ENCODE measurements around the gene CNOT2. TPM values are rescaled to one million over a fixed set of nuclear protein-coding genes. Genes with fewer than 3 reads are reported as not detected.

CNOT2 gene
- total and polyA plus RNA-seq, 4 donors, result 17.5 to 93.4 (median 49.0) TPM

DNA sequence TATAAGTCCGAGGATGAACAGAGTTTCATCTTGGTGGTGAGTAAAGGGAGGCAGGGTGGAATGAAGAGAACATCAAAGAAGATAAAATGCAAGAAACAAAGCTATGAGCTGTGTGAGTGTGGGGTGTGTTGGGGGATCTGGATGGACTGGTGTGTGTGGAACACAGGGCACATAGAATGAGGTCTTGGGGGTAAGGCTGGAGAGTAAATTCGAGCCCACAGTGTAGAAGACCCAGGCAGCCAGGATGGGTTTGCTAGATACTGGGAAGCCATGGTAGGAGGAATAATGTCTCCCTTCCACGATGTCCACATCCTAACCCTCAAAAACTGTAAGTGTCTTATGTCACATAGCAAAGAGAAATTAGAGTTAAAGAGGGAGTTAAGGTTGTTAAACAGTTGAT is 129.6 kb downstream of the CNOT2 start:
- WGBS, result 83% methylated on average over 3 of the region's 3 CpGs
- Histone ChIP-seq H3K4me3 (ENCODE audit: low read depth in 1 of 3, low read length in 3 of 3) (no peak overlapping the region), H3K9me3 (ENCODE audit: control insufficient read depth in 4 of 4, low read length in 3 of 4) (no peaks in the 10 kb centered on the region), H3K27ac (ENCODE audit: low read depth in 1 of 2, low read length in 2 of 2) (no peak overlapping the region), H3K4me1 (ENCODE audit: control insufficient read depth in 4 of 4, insufficient read depth in 4 of 4, low read length in 3 of 4) (no peaks in the 10 kb centered on the region), H3K9ac (ENCODE audit: low read depth in 1 of 2, low read length in 2 of 2) (no peak overlapping the region), H3K27me3 (ENCODE audit: control insufficient read depth in 4 of 4, insufficient read depth in 4 of 4, low read length in 3 of 4) (no peaks in the 10 kb centered on the region), H3K36me3 (ENCODE audit: control insufficient read depth in 4 of 4, insufficient read depth in 3 of 4, low read depth in 1 of 4, low read length in 3 of 4) (no peaks in the 10 kb centered on the region)
- no peak for DNase-seq (ENCODE audit: low spot score)
- TF ChIP-seq, protein P1, sequence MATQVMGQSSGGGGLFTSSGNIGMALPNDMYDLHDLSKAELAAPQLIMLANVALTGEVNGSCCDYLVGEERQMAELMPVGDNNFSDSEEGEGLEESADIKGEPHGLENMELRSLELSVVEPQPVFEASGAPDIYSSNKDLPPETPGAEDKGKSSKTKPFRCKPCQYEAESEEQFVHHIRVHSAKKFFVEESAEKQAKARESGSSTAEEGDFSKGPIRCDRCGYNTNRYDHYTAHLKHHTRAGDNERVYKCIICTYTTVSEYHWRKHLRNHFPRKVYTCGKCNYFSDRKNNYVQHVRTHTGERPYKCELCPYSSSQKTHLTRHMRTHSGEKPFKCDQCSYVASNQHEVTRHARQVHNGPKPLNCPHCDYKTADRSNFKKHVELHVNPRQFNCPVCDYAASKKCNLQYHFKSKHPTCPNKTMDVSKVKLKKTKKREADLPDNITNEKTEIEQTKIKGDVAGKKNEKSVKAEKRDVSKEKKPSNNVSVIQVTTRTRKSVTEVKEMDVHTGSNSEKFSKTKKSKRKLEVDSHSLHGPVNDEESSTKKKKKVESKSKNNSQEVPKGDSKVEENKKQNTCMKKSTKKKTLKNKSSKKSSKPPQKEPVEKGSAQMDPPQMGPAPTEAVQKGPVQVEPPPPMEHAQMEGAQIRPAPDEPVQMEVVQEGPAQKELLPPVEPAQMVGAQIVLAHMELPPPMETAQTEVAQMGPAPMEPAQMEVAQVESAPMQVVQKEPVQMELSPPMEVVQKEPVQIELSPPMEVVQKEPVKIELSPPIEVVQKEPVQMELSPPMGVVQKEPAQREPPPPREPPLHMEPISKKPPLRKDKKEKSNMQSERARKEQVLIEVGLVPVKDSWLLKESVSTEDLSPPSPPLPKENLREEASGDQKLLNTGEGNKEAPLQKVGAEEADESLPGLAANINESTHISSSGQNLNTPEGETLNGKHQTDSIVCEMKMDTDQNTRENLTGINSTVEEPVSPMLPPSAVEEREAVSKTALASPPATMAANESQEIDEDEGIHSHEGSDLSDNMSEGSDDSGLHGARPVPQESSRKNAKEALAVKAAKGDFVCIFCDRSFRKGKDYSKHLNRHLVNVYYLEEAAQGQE (IDR thresholded peaks at IDR 0.05), result no peak
- TF ChIP-seq, protein P2, sequence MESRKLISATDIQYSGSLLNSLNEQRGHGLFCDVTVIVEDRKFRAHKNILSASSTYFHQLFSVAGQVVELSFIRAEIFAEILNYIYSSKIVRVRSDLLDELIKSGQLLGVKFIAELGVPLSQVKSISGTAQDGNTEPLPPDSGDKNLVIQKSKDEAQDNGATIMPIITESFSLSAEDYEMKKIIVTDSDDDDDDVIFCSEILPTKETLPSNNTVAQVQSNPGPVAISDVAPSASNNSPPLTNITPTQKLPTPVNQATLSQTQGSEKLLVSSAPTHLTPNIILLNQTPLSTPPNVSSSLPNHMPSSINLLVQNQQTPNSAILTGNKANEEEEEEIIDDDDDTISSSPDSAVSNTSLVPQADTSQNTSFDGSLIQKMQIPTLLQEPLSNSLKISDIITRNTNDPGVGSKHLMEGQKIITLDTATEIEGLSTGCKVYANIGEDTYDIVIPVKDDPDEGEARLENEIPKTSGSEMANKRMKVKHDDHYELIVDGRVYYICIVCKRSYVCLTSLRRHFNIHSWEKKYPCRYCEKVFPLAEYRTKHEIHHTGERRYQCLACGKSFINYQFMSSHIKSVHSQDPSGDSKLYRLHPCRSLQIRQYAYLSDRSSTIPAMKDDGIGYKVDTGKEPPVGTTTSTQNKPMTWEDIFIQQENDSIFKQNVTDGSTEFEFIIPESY (IDR thresholded peaks at IDR 0.05), result no peak
- no peak for TF ChIP-seq RAD21 (IDR thresholded peaks at IDR 0.05)

DNA sequence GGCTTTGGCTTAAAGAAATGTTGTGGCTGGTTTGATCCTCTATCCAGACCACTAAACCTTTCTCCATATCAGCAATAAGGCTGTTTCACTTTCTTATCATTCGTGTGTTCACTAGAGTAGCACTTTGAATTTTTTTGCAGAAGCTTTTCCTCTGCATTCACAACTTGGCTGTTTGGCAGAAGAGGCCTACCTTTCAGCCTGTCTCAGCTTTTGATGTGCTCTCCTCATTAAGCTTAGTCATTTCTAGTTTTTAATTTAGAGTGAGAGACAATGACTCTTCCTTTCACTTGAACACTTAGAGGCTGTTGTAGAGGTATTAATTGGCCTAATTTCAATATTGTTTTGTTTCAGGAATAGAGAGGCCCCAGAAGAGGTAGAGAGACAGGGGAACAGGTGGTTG is 136.6 kb downstream of the CNOT2 start:
- TF ChIP-seq, protein P3, sequence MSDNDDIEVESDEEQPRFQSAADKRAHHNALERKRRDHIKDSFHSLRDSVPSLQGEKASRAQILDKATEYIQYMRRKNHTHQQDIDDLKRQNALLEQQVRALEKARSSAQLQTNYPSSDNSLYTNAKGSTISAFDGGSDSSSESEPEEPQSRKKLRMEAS (IDR thresholded peaks at IDR 0.05), result no peak
- TF ChIP-seq GABPA (IDR thresholded peaks at IDR 0.05 in 1 of 2, conservative IDR thresholded peaks at IDR 0.05 in 1 of 2) (no peak), HNF4G (IDR thresholded peaks at IDR 0.05) (no peak), HNF4A (conservative IDR thresholded peaks at IDR 0.05) (no peak)
- H3K27me3 ChIP-seq (ENCODE audit: control insufficient read depth in 4 of 4, insufficient read depth in 4 of 4, low read length in 3 of 4), result no peaks in the 10 kb centered on the region

DNA sequence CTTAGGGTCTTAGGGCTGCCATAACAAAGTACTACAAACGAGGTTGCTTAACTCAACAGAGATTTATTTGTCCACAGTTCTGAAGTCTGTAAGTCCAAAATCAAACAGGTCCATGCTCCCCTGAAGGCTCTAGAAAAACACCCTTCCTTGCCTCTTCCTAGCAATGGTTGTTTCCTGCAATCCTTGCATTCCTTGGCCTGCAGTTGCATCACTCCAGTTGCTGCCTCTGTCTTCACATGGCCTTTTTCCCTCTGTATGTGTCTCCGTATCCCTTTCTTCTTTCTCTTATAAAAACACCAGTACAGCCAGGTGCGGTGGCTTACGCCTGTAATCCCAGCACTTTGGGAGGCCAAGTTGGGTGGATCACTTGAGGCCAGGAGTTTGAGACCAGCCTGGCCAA is 140.3 kb downstream of the CNOT2 start:
- peaks cover 0 to 5% (median 1%) of the 10 kb centered on the region in 4 donors for H3K9me3 ChIP-seq (ENCODE audit: control insufficient read depth in 4 of 4, low read length in 3 of 4)
- no peak for TF ChIP-seq FOXA2 (IDR thresholded peaks at IDR 0.05)
- TF ChIP-seq EGR1 (IDR thresholded peaks at IDR 0.05; ENCODE audit: low read depth in 2 of 2), result no peak
- WGBS, result 90% methylated on average over 4 of the region's 4 CpGs
- no peak overlapping the region for H3K27ac ChIP-seq (ENCODE audit: low read depth in 1 of 2, low read length in 2 of 2)
- H3K4me1 ChIP-seq (ENCODE audit: control insufficient read depth in 4 of 4, insufficient read depth in 4 of 4, low read length in 3 of 4), result no peaks in the 10 kb centered on the region
- H3K4me3 ChIP-seq (ENCODE audit: low read depth in 1 of 3, low read length in 3 of 3), result no peak overlapping the region
- no peaks in the 10 kb centered on the region for H3K36me3 ChIP-seq (ENCODE audit: control insufficient read depth in 4 of 4, insufficient read depth in 3 of 4, low read depth in 1 of 4, low read length in 3 of 4)
- DNase-seq (ENCODE audit: low spot score), result no peak
- H3K9ac ChIP-seq (ENCODE audit: low read depth in 1 of 2, low read length in 2 of 2), result no peak overlapping the region
- H3K27me3 ChIP-seq (ENCODE audit: control insufficient read depth in 4 of 4, insufficient read depth in 4 of 4, low read length in 3 of 4), result no peaks in the 10 kb centered on the region

More for the DNA sequence above, 136.6 kb downstream of the CNOT2 start:
- DNase-seq (ENCODE audit: low spot score), result no peak
- Histone ChIP-seq H3K27ac (ENCODE audit: low read depth in 1 of 2, low read length in 2 of 2) (no peak overlapping the region), H3K4me3 (ENCODE audit: low read depth in 1 of 3, low read length in 3 of 3) (no peak overlapping the region), H3K9ac (ENCODE audit: low read depth in 1 of 2, low read length in 2 of 2) (no peak overlapping the region), H3K36me3 (ENCODE audit: control insufficient read depth in 4 of 4, insufficient read depth in 3 of 4, low read depth in 1 of 4, low read length in 3 of 4) (no peaks in the 10 kb centered on the region), H3K9me3 (ENCODE audit: control insufficient read depth in 4 of 4, low read length in 3 of 4) (peaks cover 0 to 5% (median 1%) of the 10 kb centered on the region in 4 donors), H3K4me1 (ENCODE audit: control insufficient read depth in 4 of 4, insufficient read depth in 4 of 4, low read length in 3 of 4) (no peaks in the 10 kb centered on the region)
- WGBS, result 79% methylated on average over 1 of the region's 1 CpG

Measured in liver (tissue), 9 donors.